GM12874 (cell line): ENCODE measurements around the gene MINPP1.

Experiments used
- TF ChIP-seq, protein P1 (sequence below): IDR thresholded peaks from 2 replicates; pipeline ENCODE4 v1.5.1; 2011; ENCODE audit warnings: low read depth, mild to moderate bottlenecking, control low read depth, low read length, moderate library complexity; ENCODE audit not compliant: insufficient read depth

The MINPP1 gene

DNA sequence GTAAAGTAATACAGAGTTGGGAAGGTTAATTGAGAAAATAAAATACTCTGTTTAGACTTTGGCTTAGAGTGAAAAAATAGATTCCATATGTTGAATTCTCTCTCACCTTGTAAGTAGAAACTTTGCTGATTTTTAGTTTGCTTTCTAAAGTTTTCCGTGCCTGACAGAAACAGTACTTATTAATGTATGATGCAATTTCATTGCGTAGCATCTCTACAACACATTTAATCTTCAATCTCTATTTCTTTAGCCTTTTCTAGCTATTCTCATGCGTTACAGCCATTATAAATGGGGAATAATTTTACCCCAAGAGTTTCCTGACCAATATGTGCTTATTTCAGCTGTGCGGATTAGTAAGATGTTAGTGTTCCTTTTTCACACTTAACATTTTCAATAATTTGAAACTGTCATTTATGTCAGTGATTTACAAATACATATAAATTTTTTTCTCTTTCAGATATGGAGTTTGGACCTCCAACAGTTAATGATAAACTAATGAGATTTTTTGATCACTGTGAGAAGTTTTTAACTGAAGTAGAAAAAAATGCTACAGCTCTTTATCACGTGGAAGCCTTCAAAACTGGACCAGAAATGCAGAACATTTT, 3.3 kb downstream of the MINPP1 start:
- TF ChIP-seq, protein P1, sequence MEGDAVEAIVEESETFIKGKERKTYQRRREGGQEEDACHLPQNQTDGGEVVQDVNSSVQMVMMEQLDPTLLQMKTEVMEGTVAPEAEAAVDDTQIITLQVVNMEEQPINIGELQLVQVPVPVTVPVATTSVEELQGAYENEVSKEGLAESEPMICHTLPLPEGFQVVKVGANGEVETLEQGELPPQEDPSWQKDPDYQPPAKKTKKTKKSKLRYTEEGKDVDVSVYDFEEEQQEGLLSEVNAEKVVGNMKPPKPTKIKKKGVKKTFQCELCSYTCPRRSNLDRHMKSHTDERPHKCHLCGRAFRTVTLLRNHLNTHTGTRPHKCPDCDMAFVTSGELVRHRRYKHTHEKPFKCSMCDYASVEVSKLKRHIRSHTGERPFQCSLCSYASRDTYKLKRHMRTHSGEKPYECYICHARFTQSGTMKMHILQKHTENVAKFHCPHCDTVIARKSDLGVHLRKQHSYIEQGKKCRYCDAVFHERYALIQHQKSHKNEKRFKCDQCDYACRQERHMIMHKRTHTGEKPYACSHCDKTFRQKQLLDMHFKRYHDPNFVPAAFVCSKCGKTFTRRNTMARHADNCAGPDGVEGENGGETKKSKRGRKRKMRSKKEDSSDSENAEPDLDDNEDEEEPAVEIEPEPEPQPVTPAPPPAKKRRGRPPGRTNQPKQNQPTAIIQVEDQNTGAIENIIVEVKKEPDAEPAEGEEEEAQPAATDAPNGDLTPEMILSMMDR = no peak

DNA sequence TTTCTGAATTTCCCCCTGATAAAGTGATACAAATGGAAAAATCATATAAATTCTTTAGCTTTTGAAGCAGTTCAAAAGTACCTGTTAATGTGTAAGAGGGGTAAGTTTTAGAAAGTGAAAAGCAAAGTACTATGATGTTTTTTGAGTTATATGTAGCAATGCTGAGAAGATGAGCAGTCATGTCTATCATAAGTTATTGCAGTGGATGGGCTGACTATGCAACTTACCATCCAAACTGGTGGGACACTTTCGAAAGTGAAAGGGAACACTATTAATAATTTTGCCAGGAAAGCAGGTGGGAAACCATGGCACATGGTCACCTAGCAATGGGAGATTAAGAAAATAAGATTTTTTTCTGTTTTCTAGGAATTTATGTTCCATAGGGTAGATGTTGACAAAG, 4.1 kb downstream of the MINPP1 start:
- TF ChIP-seq, protein P1 = no peak

DNA sequence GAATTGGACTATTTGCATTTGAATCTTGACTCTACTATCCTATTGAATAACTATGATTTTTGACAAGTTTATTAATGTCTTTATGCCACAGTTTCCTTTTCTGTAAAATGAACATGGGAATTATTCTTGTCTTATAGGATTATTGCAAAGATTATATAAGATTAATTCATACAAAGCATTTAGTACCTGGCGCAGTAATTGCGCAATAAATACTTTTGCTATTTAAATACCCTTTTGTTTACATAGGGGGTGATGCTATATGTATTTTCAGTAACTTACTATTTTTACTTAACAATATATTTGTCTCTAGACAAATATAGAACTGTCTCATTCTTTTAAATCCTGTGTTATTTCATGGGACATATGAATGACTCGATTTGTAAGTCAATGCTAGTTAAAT, 5.3 kb downstream of the MINPP1 start:
- TF ChIP-seq, protein P1 = no peak

DNA sequence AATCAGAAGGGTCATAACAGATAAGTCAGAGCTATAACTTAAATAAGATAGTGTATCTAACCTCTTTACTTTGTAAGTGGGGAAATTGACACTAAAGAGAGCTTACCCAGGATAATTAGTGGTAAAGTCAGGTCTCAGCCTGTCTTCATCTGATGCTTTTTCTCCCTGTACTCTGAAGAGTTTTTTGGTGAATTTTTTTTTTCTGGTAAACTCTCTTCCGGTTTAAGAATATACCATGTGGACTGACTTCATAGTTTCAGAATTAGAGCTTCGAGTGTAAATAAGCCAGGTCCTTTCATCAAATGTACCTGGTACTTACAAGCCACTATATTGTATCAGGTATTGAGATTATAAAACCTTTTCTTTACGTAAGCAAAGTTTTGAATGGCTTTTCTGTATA, 6.8 kb downstream of the MINPP1 start:
- TF ChIP-seq, protein P1 = no peak

DNA sequence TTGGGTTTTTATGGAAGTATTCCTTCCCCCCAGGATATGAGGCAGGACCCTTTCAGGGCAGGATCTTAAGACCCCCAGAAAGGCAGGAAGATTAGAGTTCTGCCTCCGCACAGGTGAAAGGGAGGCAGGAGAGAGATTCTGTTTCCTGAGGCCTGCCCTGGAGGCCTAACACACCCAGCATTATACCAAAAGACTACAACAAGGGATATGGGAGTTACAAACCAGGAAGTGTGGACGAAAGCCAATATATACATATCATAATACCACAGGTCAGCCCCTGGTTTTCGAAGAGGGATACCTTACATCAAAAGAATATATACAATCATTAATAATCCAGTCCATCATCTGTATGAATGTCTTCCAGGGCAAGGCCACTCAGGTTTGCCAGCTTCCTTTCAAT, 14.2 kb downstream of the MINPP1 start:
- TF ChIP-seq, protein P1 = no peak

DNA sequence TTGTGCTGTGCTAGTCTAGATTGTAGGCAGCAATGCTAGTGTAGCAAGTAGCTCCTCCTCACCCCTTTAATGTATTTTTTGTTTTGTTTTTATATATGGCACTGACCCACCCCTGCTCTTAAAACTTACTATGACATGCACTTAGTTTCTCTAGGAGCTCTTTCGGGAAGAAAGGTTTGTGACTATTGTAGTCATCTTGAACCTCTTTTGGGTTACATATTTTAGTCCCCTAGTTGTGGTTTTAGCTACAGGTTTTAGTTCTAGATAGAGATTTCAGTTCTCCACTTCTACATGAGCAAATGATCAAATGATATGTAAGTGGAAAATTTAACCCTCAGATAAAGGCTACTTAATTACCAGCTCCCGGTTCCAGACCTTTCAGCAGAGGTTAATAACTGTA, 14.9 kb downstream of the MINPP1 start:
- TF ChIP-seq, protein P1 = no peak

DNA sequence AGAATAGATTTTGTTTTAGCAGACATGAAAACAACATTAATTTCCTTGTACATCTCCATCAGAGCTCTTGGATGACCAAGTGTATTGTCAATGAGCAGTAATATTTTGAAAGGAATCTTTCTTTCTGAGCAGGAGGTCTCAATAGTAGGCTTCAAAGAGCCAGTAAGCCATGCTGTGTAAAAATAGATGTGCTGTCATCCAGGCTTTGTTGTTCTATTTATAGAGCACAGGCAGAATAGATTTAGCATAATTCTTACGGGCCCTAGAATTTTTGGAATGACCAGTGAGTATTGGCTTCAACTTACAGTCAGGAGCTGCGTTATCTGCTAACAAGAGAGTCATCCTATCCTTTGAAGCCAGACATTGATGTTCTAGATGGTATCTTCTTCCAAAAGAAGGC, 19.0 kb downstream of the MINPP1 start:
- TF ChIP-seq, protein P1 = no peak
